22Rv1 (cell line): Measurements from ENCODE around the gene DHTKD1.

Experiments used
- ZFX ChIP-seq: fragments of 450-650 bp; IDR thresholded peaks from 2 replicates; pipeline ENCODE4 v1.6.1; 2017; ENCODE audit warnings: antibody characterized with exemption, borderline replicate concordance
- TF ChIP-seq, protein P1 (sequence below): fragments of 450-650 bp; IDR thresholded peaks from 2 replicates; pipeline ENCODE4 v1.5.1; 2017; ENCODE audit warnings: mild to moderate bottlenecking

DNA sequence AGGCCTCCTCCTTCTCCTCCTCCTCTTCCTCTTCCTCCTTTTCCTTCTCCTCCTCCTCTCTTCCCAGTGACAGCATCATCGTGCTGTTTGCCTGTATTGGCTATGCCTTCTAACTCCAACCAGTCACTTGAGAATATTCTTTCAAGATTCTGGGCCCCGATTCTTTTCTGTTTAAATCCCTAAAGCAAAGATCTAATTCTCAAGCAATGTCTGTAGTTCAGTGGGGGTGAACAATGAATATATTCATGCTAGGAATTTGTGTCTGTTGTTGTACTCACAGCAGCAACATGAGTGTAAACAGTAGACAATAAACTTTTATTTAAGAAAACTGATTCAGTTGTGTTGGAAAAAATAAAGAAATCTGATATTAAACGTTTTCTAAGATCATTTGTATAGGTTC lies 96.3 kb downstream of the DHTKD1 start:
- TF ChIP-seq, protein P1, sequence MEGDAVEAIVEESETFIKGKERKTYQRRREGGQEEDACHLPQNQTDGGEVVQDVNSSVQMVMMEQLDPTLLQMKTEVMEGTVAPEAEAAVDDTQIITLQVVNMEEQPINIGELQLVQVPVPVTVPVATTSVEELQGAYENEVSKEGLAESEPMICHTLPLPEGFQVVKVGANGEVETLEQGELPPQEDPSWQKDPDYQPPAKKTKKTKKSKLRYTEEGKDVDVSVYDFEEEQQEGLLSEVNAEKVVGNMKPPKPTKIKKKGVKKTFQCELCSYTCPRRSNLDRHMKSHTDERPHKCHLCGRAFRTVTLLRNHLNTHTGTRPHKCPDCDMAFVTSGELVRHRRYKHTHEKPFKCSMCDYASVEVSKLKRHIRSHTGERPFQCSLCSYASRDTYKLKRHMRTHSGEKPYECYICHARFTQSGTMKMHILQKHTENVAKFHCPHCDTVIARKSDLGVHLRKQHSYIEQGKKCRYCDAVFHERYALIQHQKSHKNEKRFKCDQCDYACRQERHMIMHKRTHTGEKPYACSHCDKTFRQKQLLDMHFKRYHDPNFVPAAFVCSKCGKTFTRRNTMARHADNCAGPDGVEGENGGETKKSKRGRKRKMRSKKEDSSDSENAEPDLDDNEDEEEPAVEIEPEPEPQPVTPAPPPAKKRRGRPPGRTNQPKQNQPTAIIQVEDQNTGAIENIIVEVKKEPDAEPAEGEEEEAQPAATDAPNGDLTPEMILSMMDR, result no peak
- no peak for TF ChIP-seq ZFX
